ENCODE results near the gene VPS4A.

VPS4A gene

DNA sequence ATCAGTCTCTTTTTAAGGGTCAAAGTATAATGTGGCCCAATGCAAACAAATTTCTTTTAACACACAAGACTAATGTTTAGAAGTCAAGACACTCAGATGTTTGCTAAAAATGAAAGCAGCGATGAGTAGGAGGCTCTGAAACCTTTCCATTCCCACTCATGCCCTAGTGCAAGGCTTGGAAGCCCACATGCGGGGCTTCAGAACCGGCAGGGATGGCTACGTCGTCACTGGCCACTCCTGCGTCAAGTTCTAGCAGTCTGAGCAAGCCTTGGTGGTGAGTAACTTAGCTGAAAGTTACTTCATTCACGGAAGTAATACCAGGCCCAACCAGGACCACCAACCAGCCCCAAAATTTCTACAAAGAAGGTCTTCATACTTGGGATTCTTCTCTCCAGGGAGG is 55.3 kb downstream of the VPS4A start:
- DNase-seq (ENCODE audit: low read depth), result no peak

DNA sequence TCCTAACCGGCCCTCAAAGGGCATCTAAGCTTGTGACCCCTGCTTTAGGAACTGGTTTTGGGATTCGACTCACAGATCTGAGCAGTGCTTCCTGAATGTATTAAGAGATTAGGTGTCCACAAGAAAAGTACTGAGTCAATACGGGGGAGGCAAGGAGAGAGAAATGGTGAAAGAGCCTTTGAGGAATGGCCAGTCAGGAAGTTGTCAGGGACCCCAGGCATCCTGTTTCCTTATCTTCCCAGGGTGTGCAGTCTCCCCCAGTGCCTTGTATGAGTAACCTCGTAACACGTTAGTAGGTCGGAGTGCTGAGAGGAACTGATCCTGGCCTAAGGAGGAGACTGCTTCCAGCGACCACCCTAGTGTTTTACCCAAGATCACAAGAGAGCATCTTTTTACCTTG is 56.8 kb downstream of the VPS4A start:
- DNase-seq (ENCODE audit: low read depth), result no peak

DNA sequence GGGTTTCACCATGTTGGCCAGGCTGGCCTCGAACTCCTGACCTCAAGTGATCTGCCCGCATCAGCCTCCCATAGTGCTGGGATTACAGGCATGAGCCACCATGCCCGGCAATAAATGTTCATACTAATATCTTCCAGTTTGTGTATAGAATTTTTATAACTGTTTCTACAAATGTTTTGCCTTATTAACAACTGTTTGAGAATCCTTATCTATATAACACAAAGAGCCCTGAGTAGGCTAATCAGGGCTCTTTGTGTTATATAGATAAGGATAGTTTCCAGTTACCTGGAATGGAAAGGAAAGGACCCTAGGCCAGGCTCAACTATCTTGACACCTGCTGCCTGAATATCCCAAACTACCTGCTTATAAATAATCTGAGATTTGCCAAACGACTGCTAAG is 57.7 kb downstream of the VPS4A start:
- no peak for DNase-seq (ENCODE audit: low read depth)

DNA sequence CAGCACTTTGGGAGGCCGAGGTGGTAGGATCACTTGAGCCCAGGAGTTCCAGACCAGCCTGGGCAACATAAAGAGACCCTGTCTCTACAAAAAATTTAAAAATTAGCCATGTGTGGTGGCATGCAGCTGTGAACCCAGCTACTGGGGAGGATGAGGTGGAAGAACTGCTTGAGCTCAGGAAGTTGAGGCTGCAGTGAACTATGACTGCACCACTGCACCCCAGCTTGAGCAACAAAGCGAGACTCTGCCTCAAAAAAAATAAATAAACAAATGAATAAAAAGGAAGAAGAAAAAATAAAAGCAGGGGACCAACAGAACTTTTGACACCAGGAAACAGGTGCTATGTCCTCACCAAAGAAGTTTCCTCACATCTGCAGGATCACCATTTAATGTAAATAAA is 60.4 kb downstream of the VPS4A start:
- no peak for DNase-seq (ENCODE audit: low read depth)

DNA sequence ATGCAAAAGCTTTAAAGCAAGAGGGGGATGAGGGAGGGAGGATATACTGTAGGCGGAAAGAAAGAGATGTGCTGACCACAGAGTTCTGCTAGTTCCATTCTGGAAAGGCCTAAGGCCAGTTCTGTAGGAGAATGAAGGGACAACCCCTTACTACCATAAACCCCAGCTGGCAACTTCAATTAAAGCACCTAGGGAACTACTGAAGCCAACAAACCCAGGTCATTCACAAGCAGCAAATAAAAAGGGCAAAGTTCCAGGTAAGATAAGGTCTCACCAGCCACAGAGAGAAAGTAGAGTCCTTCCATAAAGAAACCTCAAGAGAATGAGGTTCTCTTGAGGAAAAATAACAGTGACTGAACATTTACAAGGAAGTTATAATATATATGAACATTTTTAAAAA is 61.9 kb downstream of the VPS4A start:
- no peak for DNase-seq (ENCODE audit: low read depth)

Measured in GM04504 (cell line).